Adrenal gland (tissue), 12 donors: Measurements from ENCODE around the gene EHBP1L1. TPM values are rescaled to one million over a fixed set of nuclear protein-coding genes. Genes with fewer than 3 reads are reported as not detected.

Experiments used
- DNase-seq, 7 donors: peaks; one replicate each; pipeline ENCODE4 v3.0.0-alpha.2; 2019 to 2020
- H3K27ac ChIP-seq, 5 donors: fragments of 200-600 bp; sonication (generic) in 4 of 5; 1 replicate in 3 of 5; 2 replicates in 2 of 5; pipeline versions ENCODE4 v1.5.1 to v1.8.0; 2016 to 2020; ENCODE audit warnings: mild to moderate bottlenecking in 1 of 5
- H3K27me3 ChIP-seq: fragments of 200-600 bp; 2 replicates; pipeline ENCODE4 v1.8.0; 2021
- H3K36me3 ChIP-seq, 2 donors: fragments of 200-600 bp; replicated peaks in 1 of 2; 1 replicate in 1 of 2; 2 replicates in 1 of 2; pipeline versions ENCODE4 v1.5.1 to v1.8.0; 2018 to 2022
- H3K4me1 ChIP-seq, 2 donors: fragments of 200-600 bp; replicated peaks in 1 of 2; 1 replicate in 1 of 2; 2 replicates in 1 of 2; pipeline versions ENCODE4 v1.5.1 to v1.8.0; 2018 to 2021
- H3K4me3 ChIP-seq, 4 donors: fragments of 200-600 bp; sonication (generic) in 3 of 4; one replicate each; pipeline ENCODE4 v1.5.1; 2016 to 2018
- H3K9me3 ChIP-seq, 3 donors: fragments of 200-600 bp; sonication (generic) in 1 of 3; replicated peaks in 1 of 3; 1 replicate in 2 of 3; 2 replicates in 1 of 3; pipeline versions ENCODE4 v1.5.1 to v1.8.0; 2016 to 2021
- CTCF ChIP-seq, 6 experiments: fragments of 450-650 bp in 4 of 6; fragments of 200-600 bp in 2 of 6; sonication (generic) in 1 of 6; IDR thresholded peaks; 1 replicate in 5 of 6; 2 replicates in 1 of 6; pipeline versions ENCODE4 v1.5.1 to v1.8.0; 2016 to 2021; ENCODE audit warnings: antibody characterized with exemption in 6 of 6, mild to moderate bottlenecking in 2 of 6, moderate library complexity in 1 of 6
- POLR2A ChIP-seq, 2 donors: fragments of 450-650 bp; IDR thresholded peaks; one replicate each; pipeline ENCODE4 v1.6.1; 2017; ENCODE audit warnings: antibody characterized with exemption in 2 of 2, mild to moderate bottlenecking in 2 of 2, moderate library complexity in 1 of 2
- WGBS, 4 donors: extraction: QIAGEN DNeasy Blood & Tissue Kit in 2 of 4; methylation state at CpG; one replicate each; pipeline versions ENCODE4 v1.1.5 to v1.1.7; 2013 to 2017; 5-methylcytosine and 5-hydroxymethylcytosine counted together
- intact Hi-C, 2 donors: fragments of 100-400 bp; cut with DNase I; formaldehyde crosslinking; loops; one replicate each; pipeline versions ENCODE4 v1.14.1 to v1.15.0; 2022 to 2023
- polyA plus RNA-seq, 3 donors: library from polyadenylated mRNA; stranded (reverse); fragments of 200-250 nt in 2 of 3; fragments of 350-450 nt in 1 of 3; fragmentation: Illumina TruSeq in 1 of 3; extraction: RNeasy Lipid Tissue Mini Kit (QIAGEN cat#74804) in 1 of 3; gene quantifications; one replicate each; pipeline ENCODE4 v1.2.3, GENCODE V29; 2013 to 2014
- total RNA-seq, 9 donors: library from RNA; depleted of rRNA in 4 of 9; stranded (reverse); fragments of >200 nt in 4 of 9; fragments of 120-200 nt in 1 of 9; fragmentation: NEBNext Ultra II Directional in 1 of 9; extraction: Animal tissue kit (Norgen Biotek cat#: 25700) in 1 of 9; gene quantifications; one replicate each; pipeline versions ENCODE4 v1.1.0 to v1.2.4, GENCODE V29; 2013 to 2023
- donor health status: healthy with polysubstance abuse.
- donor health status: Bipolar disorder and iron deficiency.
- donor health status: DM: yes; HTN: yes; CAD: no.
- donor health status: DM: no; HTN: no; CAD: no.
- donor health status: DM: no; HTN: no; CAD: no.
- donor health status: DM: yes; HTN: yes; CAD: no.

Gene EHBP1L1
- total and polyA plus RNA-seq, 12 donors: 8.7 to 68.0 (median 34.5) TPM

- Histone ChIP-seq H3K27me3 (no peaks in the 10 kb centered on the region), H3K27ac (no peak overlapping the region), H3K9me3 (no peaks in the 10 kb centered on the region), H3K4me1 (peaks cover 8 to 13% of the 10 kb centered on the region in 2 donors), H3K4me3 (no peak overlapping the region), H3K36me3 (peaks cover 0 to 60% of the 10 kb centered on the region in 2 donors)
- intact Hi-C loops: no loop called here
- WGBS, 4 donors: 90 to 91% (median 90%) methylated on average over 8 to 14 of the region's 14 CpGs
- TF ChIP-seq CTCF (IDR thresholded peaks at IDR 0.05) (no peak), POLR2A (IDR thresholded peaks at IDR 0.05) (no peak)
- DNase-seq: no peak
These were observed 42.9 kb downstream of the EHBP1L1 start for GRCh38 chr11:65618763-65619162.

- H3K4me3 ChIP-seq: no peak overlapping the region
- H3K36me3 ChIP-seq: peaks cover 0 to 67% of the 10 kb centered on the region in 2 donors
- intact Hi-C loops: no loop called here
- no peak overlapping the region for H3K27ac ChIP-seq
- no peaks in the 10 kb centered on the region for H3K27me3 ChIP-seq
- H3K4me1 ChIP-seq: peaks cover 8 to 13% of the 10 kb centered on the region in 2 donors
- DNase-seq: peak in 1 of 7 donors; percentile 27
- TF ChIP-seq POLR2A (IDR thresholded peaks at IDR 0.05) (no peak), CTCF (IDR thresholded peaks at IDR 0.05) (no peak)
- no peaks in the 10 kb centered on the region for H3K9me3 ChIP-seq
- WGBS, 4 donors: 73 to 93% (median 91%) methylated on average over 2 to 29 of the region's 29 CpGs
These were observed 43.6 kb downstream of the EHBP1L1 start for GRCh38 chr11:65619281-65619928.

GRCh38 chr11:65620666-65621065, 44.8 kb downstream of the EHBP1L1 start:
- 88 to 97% (median 94%) methylated on average over 5 to 19 of the region's 19 CpGs for WGBS, 4 donors
- TF ChIP-seq CTCF (IDR thresholded peaks at IDR 0.05) (no peak), POLR2A (IDR thresholded peaks at IDR 0.05) (no peak)

GRCh38 chr11:65621460-65621859, 45.6 kb downstream of the EHBP1L1 start:
- no peak overlapping the region for H3K27ac ChIP-seq
- no peak overlapping the region for H3K4me3 ChIP-seq
- no peak for DNase-seq
- H3K9me3 ChIP-seq: no peaks in the 10 kb centered on the region
- peaks cover 4 to 11% of the 10 kb centered on the region in 2 donors for H3K4me1 ChIP-seq
- TF ChIP-seq POLR2A (IDR thresholded peaks at IDR 0.05) (no peak), CTCF (IDR thresholded peaks at IDR 0.05) (no peak)
- intact Hi-C loops: no loop called here
- H3K27me3 ChIP-seq: no peaks in the 10 kb centered on the region
- WGBS, 4 donors: 89 to 96% (median 93%) methylated on average over 14 of the region's 14 CpGs
- peaks cover 0 to 87% of the 10 kb centered on the region in 2 donors for H3K36me3 ChIP-seq

More at GRCh38 chr11:65620666-65621065, 44.8 kb downstream of the EHBP1L1 start:
- no peak for DNase-seq
- Histone ChIP-seq H3K27me3 (no peaks in the 10 kb centered on the region), H3K27ac (no peak overlapping the region), H3K36me3 (peaks cover 0 to 79% of the 10 kb centered on the region in 2 donors), H3K4me3 (no peak overlapping the region), H3K9me3 (no peaks in the 10 kb centered on the region), H3K4me1 (peaks cover 8 to 13% of the 10 kb centered on the region in 2 donors)
- intact Hi-C loops: no loop called here
